HG03558 (cell line): ENCODE measurements around the gene EPHA2.

Source experiments
- ATAC-seq: cut with Tn5 transposase; IDR thresholded peaks from one replicate; pipeline ENCODE4 v1.9.1; 2021; ENCODE audit warnings: moderate number of reproducible peaks; ENCODE audit not compliant: unreplicated experiment; ENCODE audit errors: extremely low read depth

EPHA2 gene

DNA sequence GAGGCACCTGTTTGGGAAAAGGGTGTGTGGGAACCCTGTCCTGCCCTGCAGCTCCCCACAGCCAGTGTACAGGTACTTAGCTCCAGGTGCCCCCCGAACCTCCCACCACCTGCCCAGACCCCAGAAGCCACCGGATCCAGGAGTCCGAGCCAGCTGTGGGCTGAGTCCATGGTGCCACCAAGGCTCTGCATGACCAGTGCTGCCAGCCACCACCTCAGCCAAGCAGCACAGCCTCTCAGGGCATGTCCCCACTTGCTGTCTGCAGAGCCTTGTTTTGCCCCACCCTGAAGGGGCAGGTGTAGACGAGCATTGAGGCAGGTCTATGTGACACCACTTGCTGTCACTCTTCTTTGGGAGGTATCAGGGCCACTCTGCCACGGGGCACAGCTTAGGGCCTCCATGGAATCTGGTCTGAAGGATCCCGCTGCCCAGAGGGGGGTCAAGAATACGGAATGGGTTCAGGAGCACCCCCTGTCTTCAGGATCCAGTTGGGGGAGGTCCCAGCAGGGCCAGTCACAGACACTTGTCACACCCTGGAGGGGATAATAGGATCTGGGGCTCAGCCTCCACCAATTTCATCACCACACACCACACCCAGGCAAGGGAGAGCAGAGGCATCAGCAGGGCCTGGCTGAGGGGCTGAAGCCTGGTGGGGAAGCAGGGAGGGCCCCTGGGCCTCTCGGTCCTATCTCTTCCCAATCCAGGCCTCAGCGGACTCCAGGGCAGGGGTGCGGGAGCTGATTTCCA is 28.9 kb upstream of the EPHA2 start:
- no peak for ATAC-seq

DNA sequence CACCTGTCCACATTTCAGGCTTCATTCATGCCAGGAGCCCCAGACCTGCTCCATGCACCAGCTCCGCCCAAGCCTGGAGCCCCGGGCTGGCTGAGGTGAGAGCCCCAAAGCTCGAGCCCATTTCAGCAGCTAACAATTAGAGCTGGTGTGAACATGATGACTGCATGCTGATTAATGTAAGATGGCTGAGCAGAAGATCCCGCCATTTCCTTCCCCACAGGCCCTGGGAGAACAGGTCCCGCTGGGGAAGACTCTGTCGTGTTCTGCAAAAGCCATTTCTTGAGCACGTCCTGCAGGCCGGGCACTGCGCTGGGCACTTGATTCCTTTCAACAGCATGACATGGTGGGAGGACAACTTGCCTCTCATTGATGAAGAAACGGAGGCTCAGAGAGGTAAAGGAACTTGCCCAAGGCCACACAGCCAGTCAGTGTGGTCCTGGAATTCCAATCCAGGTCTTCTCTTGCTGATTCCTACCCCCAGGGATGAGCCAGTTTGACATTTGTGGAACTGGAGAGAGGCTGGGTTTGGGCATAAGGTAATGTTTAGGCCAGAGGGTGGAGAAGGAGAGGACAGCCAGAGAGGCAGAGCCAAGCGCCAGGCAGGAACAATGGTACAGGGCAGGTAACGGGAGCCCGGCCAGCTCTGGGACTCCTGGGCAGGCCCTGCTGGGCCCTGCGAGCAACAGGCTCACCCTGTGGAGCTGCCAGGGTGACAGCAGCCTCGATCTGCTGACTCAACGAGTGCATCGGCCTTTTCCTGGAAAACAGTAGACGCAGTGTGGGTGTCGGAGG is 28.1 kb upstream of the EPHA2 start:
- no peak for ATAC-seq

GRCh38 chr1:16183179-16183578 is 27.3 kb upstream of the EPHA2 start:
- ATAC-seq = no peak

- no peak for ATAC-seq
Observed at GRCh38 chr1:16181887-16182719, 26.2 kb upstream of the EPHA2 start.

DNA sequence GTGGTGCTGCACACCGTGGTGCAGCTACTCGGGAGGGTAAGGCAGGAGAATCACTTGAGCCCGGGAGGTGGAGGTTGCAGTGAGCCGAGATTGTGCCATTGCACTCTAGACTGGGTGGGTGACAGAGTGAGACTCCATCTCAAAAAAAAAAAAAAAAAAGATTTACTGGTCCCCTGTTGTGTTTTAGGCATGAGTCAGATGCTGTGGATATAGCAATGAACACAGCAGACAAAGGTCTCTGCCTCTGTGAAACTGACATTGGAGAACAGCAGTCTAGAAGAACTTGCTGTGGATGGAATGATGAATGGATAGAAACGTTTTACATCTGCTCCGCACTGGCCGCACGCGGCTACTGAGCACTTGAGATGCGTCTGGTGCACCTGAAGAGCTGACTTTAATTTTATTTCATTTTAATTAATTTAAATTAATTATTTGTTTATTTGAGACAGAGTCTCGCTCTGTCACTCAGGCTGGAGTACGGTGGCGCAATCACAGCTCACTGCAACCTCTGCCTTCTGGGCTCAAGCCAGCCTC is 24.5 kb upstream of the EPHA2 start:
- ATAC-seq = no peak

DNA sequence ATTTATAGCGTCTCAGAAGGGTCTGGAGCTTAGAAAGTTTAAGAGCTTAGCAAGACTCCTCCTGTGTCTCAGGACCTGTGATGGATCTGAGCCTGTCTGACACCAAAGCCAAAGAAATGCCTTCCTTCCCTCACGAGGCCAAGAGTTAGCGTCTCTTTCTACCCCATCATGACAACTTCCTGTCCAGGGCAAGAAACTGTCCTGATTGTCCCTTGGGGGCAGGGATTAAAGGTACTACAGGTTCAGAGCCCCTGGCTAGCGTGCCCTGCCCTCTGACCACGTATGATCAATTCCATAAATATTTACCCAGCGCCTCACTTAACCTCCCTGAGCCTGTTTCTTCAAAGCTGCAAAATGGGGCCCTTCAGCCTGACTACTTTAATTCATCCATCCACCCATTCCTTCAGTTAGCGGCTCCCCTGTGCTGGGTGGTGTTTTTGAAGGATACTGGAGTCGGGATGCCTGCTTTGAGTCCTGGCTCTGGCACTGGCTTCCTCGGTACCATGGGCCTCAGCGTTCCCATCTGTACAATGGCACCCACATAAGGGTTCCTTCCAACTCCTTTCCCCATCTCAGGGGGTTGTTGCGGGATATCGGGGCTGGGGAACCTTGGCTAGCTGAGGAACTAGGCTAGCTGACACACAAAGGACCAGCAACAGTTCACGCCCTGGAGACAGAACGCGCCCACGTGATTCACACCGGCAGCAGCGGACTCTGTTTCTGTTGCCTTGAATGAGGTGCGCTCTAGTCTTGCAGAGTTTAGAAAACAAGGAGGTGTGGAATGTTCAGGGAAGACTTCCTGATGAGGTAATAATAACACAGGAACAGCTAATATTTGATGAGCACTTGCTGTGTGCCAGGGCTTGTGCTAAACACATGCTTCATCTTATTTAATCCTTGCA is 23.0 kb upstream of the EPHA2 start:
- no peak for ATAC-seq

- ATAC-seq = no peak
Observed at GRCh38 chr1:16177306-16177705, 21.4 kb upstream of the EPHA2 start.

DNA sequence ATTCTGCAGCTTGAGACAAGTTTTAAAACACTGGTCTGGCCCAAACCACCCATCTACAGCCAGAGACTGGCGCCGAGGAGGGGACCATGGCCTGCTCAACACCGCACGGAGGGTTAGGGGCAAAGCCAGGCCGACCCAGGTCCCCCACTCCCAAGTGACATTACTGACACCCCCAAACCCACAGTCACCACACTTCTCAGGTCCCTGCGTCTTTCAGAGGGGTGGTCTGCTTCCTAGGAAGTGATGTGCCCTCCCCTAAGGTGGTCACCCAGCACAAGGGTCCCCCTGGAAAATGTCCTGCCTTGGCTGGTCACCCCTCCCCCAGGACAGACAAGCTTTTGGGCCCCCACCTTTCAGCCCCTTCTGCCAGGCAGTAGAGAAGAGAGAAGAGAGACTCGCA is 20.8 kb upstream of the EPHA2 start:
- no peak for ATAC-seq

DNA sequence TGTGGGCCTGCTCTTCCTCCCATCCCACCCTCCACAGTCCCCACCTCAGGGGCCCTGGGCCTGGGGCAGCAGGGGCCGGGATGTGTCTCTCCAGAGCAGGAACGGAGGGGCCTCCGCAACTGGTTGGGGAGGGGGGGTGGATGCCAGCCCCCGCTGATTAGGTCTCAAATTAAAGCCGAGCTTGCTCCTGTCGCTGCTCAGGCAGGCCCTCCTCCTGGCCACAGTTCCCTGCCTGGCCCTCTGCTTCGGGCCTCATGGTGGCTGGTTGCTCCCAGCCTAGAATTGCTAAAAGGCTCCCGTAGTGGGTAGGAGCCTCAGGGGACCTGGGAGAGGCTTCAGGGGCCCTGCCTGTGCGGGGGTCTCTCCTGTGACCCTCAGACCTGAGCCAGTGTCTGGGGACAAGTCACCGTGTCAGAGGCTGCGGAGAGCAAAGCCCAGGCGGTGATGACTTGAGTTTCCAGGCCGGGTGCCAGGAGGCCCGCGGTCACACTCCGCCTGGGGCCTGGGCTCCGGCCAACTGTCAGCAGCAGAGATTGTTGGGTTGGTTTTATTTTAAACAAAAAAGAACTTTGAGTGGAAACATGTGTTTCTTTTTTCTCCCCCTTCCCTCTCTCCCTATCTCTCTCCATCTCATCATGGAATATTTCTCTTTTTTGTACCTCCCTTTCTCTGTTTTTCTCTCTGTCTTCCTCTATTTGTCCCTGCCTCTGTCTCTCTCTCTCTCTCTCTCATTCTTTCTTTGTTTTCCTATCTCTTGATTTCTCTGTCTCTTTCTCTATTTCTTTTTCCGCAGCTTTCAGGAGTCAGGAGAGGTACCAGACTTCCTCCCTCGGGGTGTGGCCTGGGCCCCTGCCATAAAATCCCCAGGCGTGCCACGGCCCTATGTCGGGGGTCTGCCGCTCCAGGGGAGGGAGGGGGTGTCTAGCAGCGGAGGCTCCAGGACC is 20.0 kb upstream of the EPHA2 start:
- ATAC-seq = no peak

- ATAC-seq = no peak
Observed at GRCh38 chr1:16174886-16175598, 19.2 kb upstream of the EPHA2 start.

GRCh38 chr1:16174261-16174868 is 18.5 kb upstream of the EPHA2 start:
- ATAC-seq = no peak

DNA sequence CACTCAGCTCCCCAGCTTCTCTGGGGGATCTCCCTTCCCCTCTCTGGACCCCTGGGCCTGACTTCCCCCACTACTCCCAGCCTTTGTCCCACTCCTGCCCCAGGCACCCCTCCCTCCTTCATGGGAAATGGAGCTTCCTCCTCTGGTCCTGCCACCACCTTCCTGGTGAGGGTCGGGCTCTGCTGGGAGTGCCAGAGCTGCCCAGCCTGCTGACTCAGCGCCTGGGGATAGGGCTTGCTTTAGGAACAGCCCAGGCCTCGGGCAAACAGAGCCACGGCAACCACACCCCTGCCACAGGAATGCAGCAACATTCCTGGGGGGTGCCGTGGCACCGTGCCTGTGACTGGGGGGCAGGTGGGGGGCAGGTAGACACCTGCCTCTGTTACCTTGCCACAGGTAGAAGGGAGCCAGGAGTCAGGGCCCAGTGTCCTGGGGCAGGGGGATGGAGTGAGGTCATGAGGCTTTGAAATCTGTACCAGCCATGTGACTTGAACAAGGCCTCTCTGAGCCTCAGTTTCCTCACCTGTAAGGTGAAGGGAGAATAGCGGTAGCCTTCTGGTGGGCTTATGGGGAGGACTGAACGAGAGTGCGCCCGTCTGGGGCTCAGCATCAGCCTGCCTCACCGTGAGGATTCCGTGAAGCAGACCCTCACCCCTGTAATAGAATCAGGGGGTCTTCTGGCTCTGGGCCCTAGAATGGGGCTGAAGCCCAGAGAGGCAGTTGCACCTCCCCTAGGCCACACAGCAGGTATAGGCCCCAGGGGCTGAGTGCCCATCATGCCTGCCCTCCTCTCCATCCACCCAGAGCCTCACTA is 17.8 kb upstream of the EPHA2 start:
- ATAC-seq = no peak

DNA sequence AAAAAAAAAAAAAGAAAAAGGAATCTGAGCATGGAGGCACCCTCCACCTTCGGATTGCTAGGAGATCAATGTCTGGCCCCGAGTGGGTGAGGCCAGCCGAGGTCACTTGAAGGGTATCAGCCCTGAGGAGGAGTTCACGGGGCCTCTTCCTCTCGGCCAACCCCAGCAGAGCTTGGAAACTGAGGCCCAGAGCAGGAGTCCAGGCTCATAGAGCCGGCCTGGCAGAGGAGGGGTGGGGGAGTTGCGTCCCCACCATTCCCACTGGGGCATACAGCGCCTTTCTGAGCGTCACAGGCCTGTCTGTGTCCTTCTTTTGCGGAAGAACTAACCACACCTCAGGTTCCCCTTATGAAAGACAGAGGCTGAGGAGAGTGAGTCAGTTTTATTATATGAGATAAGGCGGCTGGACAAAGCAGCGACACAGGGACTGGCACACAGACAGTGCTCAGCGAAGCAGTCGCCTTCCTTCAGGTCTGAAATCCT is 17.1 kb upstream of the EPHA2 start:
- ATAC-seq = no peak

GRCh38 chr1:16172218-16172830 is 16.5 kb upstream of the EPHA2 start:
- no peak for ATAC-seq

- no peak for ATAC-seq
Observed at GRCh38 chr1:16171314-16172151, 15.7 kb upstream of the EPHA2 start.
